ENCODE data around the gene ANOS1.
A peak's percentile ranks its signal among the peaks of the same experiment; 100 is the strongest.
"Not testable (repeated sequence)": the region's sequence is repeated elsewhere in the genome, so short reads cannot be mapped to it uniquely, and the experiment has no call there.

ANOS1 gene

GRCh38 chrX:8731559-8732395 lies at the start of gene ANOS1:
Gene ANOS1, minus strand, starts transcription at chrX:8732137. Its CDS starts 101 bp downstream, at chrX:8732036.
- DNase-seq (ENCODE audit: low read depth, low spot score) = no peak

GRCh38 chrX:8773117-8773516 lies 41.2 kb upstream of the ANOS1 start:
- DNase-seq (ENCODE audit: low read depth, low spot score) = no peak

GRCh38 chrX:8760021-8760420 lies 28.1 kb upstream of the ANOS1 start:
- DNase-seq (ENCODE audit: low read depth, low spot score) = no peak

GRCh38 chrX:8758706-8759105 lies 26.8 kb upstream of the ANOS1 start:
- not testable (repeated sequence) for DNase-seq (ENCODE audit: low read depth, low spot score)

GRCh38 chrX:8757609-8758389 lies 25.9 kb upstream of the ANOS1 start:
- not testable (repeated sequence) for DNase-seq (ENCODE audit: low read depth, low spot score)

GRCh38 chrX:8755813-8756212 lies 23.9 kb upstream of the ANOS1 start:
- DNase-seq (ENCODE audit: low read depth, low spot score) = no peak

GRCh38 chrX:8755116-8755515 lies 23.2 kb upstream of the ANOS1 start:
- DNase-seq (ENCODE audit: low read depth, low spot score) = no peak

GRCh38 chrX:8749697-8750096 lies 17.8 kb upstream of the ANOS1 start:
- no peak for DNase-seq (ENCODE audit: low read depth, low spot score)

- DNase-seq (ENCODE audit: low read depth, low spot score) = peak; percentile 12
Observed at GRCh38 chrX:8748855-8749254, 16.9 kb upstream of the ANOS1 start.

GRCh38 chrX:8743126-8743732 lies 11.3 kb upstream of the ANOS1 start:
- DNase-seq (ENCODE audit: low read depth, low spot score) = no peak

GRCh38 chrX:8741981-8742380 lies 10.0 kb upstream of the ANOS1 start:
- DNase-seq (ENCODE audit: low read depth, low spot score) = no peak

- DNase-seq (ENCODE audit: low read depth, low spot score) = peak; percentile 15
Observed at GRCh38 chrX:8738588-8739189, 6.8 kb upstream of the ANOS1 start.

GRCh38 chrX:8737883-8738282 lies 5.9 kb upstream of the ANOS1 start:
- no peak for DNase-seq (ENCODE audit: low read depth, low spot score)

GRCh38 chrX:8730812-8731558 lies 952 bp downstream of the ANOS1 start:
- no peak for DNase-seq (ENCODE audit: low read depth, low spot score)

GRCh38 chrX:8729811-8730210 lies 2.1 kb downstream of the ANOS1 start:
- DNase-seq (ENCODE audit: low read depth, low spot score) = no peak

- DNase-seq (ENCODE audit: low read depth, low spot score) = no peak
Observed at GRCh38 chrX:8728932-8729535, 2.9 kb downstream of the ANOS1 start.

GRCh38 chrX:8726031-8726652 lies 5.8 kb downstream of the ANOS1 start:
- DNase-seq (ENCODE audit: low read depth, low spot score) = no peak

- no peak for DNase-seq (ENCODE audit: low read depth, low spot score)
Observed at GRCh38 chrX:8724300-8724699, 7.6 kb downstream of the ANOS1 start.

GRCh38 chrX:8721536-8721935 lies 10.4 kb downstream of the ANOS1 start:
- no peak for DNase-seq (ENCODE audit: low read depth, low spot score)

GRCh38 chrX:8720136-8720535 lies 11.8 kb downstream of the ANOS1 start:
- DNase-seq (ENCODE audit: low read depth, low spot score) = no peak

Data from smooth muscle cell of the brain vasculature (primary cell).